Colon (tissue), 2 donors: ENCODE measurements around the gene FAM210A.
"Not testable (repeated sequence)": the region's sequence is repeated elsewhere in the genome, so short reads cannot be mapped to it uniquely, and the experiment has no call there.

Experiments used
- FAIRE-seq: peaks from 2 replicates; lab custom pipeline; 2012; peaks lifted over from hg19 to GRCh38; lab: Jason Lieb, UNC
- donor health status: control.
- donor health status: control.

FAM210A gene

GRCh38 chr18:13703899-13704298, 22.5 kb downstream of the FAM210A start:
- FAIRE-seq = no peak

DNA sequence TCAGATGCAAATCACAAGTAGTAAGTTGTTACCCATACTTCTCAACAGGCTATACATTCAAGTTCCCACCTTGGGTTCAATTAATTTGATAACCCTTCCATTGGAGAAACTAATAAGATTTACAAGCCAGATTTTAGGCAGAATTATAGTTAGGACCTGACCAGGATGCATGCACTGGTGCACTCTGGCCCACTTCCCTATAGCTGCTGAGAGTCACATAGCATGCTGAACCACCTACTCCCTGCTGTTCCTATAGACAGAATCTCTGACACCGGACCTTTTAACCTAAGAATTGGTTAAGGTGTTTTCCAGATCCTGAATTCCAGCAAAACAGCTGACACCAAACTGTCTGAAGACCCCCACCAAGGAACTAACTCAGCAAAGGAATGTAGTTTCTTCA, 26.2 kb downstream of the FAM210A start:
- FAIRE-seq = no peak

DNA sequence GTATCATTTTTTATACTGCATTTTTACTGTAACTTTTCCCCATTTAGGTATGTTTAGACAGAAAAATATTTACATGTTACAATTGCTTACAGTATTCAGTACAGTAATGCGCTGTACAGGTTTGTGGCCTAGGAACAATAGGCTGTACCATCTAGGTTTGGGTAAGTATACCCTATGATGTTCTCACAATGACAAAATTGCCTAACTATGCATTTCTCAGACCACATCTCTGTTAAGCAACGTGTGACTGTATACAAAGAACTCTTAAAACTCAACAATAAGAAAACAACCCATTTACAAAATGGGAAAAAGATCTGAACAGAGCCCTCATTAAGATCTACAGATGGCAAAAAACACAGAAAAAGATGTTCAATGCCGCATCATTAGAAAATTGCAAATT, 29.4 kb downstream of the FAM210A start:
- no peak for FAIRE-seq

- not testable (repeated sequence) for FAIRE-seq
These were observed 31.0 kb downstream of the FAM210A start for GRCh38 chr18:13695337-13695736.

DNA sequence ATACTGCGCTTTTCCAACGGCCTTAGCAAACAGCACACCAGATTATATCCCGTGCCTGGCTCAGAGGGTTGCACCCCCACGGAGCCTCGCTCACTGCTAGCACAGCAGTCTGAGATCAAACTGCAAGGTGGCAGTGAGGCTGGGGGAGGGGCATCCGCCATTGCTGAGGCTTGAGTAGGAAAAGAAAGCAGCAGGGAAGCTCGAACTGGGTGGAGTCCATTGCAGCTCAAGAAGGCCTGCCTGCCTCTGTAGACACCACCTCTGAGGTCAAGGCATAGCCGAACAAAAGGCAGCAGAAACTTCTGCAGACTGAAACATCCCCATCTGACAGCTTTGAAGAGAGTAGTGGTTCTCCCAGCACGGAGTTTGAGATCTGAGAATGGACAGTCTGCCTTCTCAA, 36.3 kb downstream of the FAM210A start:
- not testable (repeated sequence) for FAIRE-seq

DNA sequence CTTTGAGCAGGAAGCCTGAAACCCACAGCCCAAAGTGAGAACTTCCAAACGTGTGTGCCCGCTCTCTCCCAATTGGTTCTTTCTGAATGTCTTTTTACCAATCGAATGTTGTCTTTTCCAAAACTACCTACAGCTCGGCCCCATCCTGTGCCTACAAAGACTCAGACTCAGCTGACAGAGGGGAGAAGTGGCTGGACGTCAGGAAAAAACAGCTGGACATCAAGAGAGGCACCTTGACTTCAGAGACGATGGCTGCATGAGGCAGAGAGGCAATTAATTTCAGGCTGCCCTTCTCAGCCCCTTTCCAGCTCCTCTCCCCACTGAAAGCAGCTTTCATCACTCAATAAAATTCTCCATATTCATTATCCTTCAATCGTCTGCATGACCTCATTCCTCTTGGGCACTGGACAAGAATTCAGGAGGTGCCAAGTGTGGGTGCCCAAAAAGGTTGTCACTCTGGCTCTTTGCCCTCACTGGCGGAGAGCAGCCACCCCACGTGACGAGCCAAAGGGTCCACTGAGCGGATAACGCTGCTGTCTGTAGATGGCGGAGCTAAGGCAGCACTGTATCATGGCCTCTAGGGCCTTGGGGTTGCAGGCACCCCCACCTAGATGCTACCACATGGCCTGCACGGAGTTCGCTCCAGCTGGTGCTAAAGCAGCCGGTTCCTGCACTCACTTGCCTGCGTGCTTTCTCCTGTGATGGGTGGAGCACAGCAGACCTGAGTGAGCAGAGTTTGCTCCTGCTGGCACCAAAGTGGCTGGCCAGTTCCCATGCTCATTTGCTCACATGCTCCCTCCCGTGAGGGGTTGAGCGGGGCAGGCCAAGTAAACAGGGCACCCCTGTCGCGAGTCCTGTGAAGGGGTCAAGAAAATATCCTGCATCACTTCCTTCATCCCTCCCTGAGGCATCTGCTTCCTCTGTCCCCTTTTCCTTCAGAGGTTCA, 37.9 kb downstream of the FAM210A start:
- FAIRE-seq = no peak

DNA sequence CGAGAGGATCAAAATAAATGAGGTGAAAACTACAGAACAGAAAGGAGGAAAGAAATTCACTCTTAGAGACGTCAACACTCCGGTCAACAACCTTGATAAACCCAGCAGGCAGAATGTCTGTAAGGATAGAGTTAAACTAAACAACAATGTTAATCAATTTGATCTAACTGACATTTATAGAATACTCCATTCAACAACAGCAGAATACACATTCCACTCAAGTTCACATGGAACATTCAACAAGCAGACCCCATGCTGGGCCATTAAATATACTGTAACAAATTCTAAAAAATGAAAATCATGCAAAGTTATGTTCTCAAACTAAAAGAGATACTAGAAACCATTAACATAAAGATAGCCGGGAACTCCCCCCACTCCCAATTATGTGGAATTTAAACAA, 41.8 kb downstream of the FAM210A start:
- no peak for FAIRE-seq

GRCh38 chr18:13681701-13682100, 44.7 kb downstream of the FAM210A start:
- no peak for FAIRE-seq

GRCh38 chr18:13680612-13681011, 45.7 kb downstream of the FAM210A start:
- no peak for FAIRE-seq

- not testable (repeated sequence) for FAIRE-seq
These were observed 49.0 kb downstream of the FAM210A start for GRCh38 chr18:13677350-13677749.

- FAIRE-seq = no peak
These were observed 49.9 kb downstream of the FAM210A start for GRCh38 chr18:13676471-13676870.

DNA sequence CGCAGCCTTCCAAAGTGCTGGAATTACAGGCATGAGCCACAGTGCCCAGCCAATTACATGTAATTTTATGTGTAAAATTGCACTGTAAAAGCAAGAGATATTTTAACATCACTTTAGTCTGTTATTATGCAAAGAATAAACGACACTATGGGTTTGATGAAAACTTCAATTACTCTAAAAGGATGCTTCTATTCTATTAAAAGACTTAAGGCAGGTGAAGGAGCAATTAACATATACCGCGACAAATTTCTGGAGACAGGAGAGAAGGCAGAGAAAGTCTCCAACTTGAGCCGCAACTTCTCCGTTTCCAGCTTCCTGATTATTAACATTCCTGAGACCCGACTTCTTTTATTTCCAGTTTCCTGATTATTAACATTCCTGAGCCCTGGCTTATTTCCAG, 53.7 kb downstream of the FAM210A start:
- FAIRE-seq = no peak

DNA sequence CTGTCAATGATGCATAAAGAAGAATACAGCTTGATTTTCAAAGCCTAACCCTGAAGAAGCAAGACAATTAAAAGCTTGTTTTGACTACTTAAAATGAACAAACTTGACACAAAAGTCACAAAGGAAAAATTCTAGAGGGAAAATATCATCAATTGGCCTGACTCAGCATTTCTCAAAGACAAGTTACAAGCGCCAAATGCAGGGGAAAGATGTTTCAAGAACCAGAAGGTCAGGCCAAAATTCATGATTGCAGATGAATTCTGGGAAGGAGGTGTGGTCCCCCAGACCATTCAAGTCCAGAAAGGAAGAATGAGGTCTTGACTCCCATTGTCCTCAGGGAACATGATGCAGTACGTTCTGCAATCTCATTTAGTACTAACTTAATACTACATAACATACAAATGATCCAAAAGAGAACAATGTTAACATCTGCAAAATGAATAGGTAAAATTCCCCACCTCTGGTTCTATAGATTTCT, 64.5 kb downstream of the FAM210A start:
- FAIRE-seq = no peak

GRCh38 chr18:13661051-13661778, 65.1 kb downstream of the FAM210A start:
- FAIRE-seq = no peak

DNA sequence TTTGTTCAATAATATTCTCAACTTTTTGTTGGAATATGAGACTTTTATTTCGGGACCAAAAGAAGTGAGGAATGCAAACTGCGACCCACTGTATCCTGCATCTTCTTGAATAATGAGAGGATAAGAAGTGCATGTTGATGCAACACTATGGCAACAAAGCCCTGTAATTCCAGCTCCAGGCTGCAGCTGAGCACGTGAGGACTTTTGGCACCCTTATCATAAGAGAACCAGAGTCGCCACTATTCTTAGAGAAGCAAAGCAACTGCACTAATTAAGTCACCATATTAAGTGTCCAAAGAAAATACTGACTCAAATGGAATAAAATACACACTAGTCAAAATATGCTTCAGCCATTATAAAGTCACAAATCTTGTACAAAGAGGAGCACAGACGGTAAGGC, 65.8 kb downstream of the FAM210A start:
- no peak for FAIRE-seq

DNA sequence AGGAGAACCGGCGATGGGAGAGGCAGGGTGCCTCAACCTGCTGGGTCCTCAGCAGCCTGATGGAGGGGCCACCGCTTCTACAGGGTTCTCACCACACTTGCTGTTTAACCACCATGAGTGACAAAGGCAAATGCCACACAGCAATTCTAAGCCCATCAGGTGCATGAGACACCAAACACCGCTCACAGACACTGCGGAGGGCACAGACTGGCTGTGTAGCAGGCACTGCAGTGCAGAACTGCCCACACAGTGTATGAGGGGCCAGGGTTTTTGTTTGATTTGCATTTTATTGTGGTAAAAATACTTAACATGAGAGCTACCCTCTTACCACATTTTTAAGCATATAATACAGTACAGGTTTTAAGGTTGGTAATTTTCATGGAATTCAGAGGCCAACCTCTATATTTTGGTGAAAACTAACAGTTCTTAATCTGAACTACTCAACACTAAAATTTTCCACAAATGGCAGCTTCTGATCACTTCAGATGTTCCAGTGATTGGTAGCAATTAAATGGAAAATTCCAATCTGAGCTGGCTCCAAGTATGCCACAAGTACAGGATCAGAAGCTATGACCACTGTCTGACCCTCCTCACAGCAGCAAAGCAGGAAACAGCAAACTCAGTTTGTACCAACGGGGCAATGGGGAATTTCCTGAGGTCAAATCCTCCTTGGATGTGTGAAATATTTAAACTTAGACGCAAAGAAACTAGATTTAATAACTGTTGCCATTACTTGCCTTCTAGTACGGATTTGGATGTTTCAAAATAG, 67.7 kb downstream of the FAM210A start:
- FAIRE-seq = no peak

DNA sequence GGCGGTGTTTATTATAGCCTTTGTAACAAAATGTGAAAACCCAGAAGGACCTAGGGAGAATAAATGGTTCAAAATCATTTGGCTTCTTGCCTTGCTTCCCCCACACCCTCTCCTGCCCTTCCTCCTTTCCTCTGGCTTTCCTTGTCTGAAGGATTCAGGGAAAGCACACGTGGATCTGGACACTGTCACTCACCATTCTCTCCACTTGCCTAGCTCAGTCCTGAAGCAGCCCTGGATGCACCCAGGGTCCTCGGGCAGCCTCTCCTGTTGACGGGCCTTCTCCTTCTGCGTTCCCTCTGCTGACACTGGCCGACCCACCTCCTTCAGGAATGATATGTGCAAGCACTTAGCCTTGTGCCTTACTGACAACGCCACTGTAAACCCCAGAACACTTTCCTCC, 68.4 kb downstream of the FAM210A start:
- no peak for FAIRE-seq

- FAIRE-seq = no peak
These were observed 72.5 kb downstream of the FAM210A start for GRCh38 chr18:13653746-13654433.

- FAIRE-seq = no peak
These were observed 76.7 kb downstream of the FAM210A start for GRCh38 chr18:13649397-13650390.

GRCh38 chr18:13647761-13648160, 78.6 kb downstream of the FAM210A start:
- FAIRE-seq = no peak

DNA sequence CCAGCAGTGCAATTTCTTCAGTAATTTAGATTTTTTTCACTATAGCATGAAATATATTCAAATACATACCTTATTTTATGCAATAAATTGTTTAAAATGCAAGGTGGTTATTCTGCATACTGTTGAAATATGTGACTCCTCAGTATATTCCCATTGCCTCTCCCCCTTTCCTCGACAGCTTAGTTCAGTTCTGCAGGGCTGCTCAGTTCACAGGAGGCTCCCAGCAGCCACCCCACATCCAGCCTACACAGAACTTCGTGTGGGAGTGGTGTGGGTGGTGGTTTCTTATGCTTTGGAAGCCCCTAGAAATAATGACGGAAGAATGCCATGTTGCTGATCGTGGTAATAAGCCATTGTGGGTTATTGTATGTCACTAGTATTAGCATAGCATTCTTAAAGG, 79.7 kb downstream of the FAM210A start:
- no peak for FAIRE-seq
